Heart left ventricle (tissue), 16 donors: ENCODE measurements around the gene LY6G5B. TPM values are rescaled to one million over a fixed set of nuclear protein-coding genes. Genes with fewer than 3 reads are reported as not detected.
A peak's percentile ranks its signal among the peaks of the same experiment; 100 is the strongest.

Experiments
- ATAC-seq, 4 donors: fragments of 200-7000 bp; cut with Tn5 transposase; one replicate each; pipeline ENCODE4 v1.9.1; 2020 to 2022; ENCODE audit warnings: moderate library complexity in 4 of 4, mild to moderate bottlenecking in 3 of 4, moderate number of reproducible peaks in 1 of 4
- DNase-seq, 5 donors: peaks; one replicate each; pipeline ENCODE4 v3.0.0-alpha.2; 2020
- H3K27ac ChIP-seq, 12 donors: fragments of 200-600 bp; sonication (generic) in 4 of 12; one replicate each; pipeline versions ENCODE4 v1.5.0 to v1.8.0; 2016 to 2022; ENCODE audit warnings: mild to moderate bottlenecking in 2 of 12
- H3K27me3 ChIP-seq, 9 donors: fragments of 200-600 bp; sonication (generic) in 2 of 9; one replicate each; pipeline versions ENCODE4 v1.5.1 to v1.8.0; 2016 to 2022; ENCODE audit warnings: mild to moderate bottlenecking in 3 of 9
- H3K36me3 ChIP-seq, 9 donors: fragments of 200-600 bp; sonication (generic) in 2 of 9; one replicate each; pipeline versions ENCODE4 v1.5.0 to v1.8.0; 2018 to 2022; ENCODE audit warnings: mild to moderate bottlenecking in 2 of 9
- H3K4me1 ChIP-seq, 12 donors: fragments of 200-600 bp; sonication (generic) in 4 of 12; one replicate each; pipeline versions ENCODE4 v1.5.0 to v1.8.0; 2016 to 2022; ENCODE audit warnings: mild to moderate bottlenecking in 3 of 12
- H3K4me3 ChIP-seq, 12 donors: fragments of 200-600 bp; sonication (generic) in 4 of 12; one replicate each; pipeline versions ENCODE4 v1.5.0 to v1.8.0; 2017 to 2022; ENCODE audit warnings: mild to moderate bottlenecking in 9 of 12, moderate library complexity in 4 of 12
- H3K9me3 ChIP-seq, 12 donors: fragments of 200-600 bp; sonication (generic) in 4 of 12; one replicate each; pipeline versions ENCODE4 v1.5.0 to v1.8.0; 2016 to 2022; ENCODE audit warnings: mild to moderate bottlenecking in 1 of 12
- POLR2A ChIP-seq, 2 donors: fragments of 450-650 bp; IDR thresholded peaks; one replicate each; pipeline ENCODE4 v1.6.1; 2017; ENCODE audit warnings: antibody characterized with exemption in 2 of 2, mild to moderate bottlenecking in 2 of 2, moderate library complexity in 2 of 2
- WGBS, 4 donors: extraction: QIAGEN DNeasy Blood & Tissue Kit in 2 of 4; methylation state at CpG; one replicate each; pipeline versions ENCODE4 v1.1.5 to v1.1.7; 2013 to 2018; 5-methylcytosine and 5-hydroxymethylcytosine counted together
- intact Hi-C, 10 donors: fragments of 100-400 bp; cut with DNase I; formaldehyde crosslinking; loops; one replicate each; pipeline versions ENCODE4 v1.11.1 to v1.14.2; 2022
- polyA plus RNA-seq, 2 donors: library from polyadenylated mRNA; stranded (reverse); fragments of 200-250 nt; gene quantifications; one replicate each; pipeline ENCODE4 v1.2.3, GENCODE V29; 2013
- total RNA-seq, 9 donors: library from RNA; depleted of rRNA in 2 of 9; stranded (reverse); fragments of >200 nt in 2 of 9; fragmentation: NEBNext Ultra II Directional in 3 of 9; extraction: Animal tissue kit (Norgen Biotek cat#: 25700) in 3 of 9; gene quantifications; one replicate each; pipeline versions ENCODE4 v1.1.0 to v1.2.4, GENCODE V29; 2016 to 2023
- TF ChIP-seq, protein P1 (sequence below), 12 donors: fragments of 200-600 bp; sonication (generic) in 4 of 12; IDR thresholded peaks; one replicate each; pipeline versions ENCODE4 v1.5.0 to v1.8.0; 2018 to 2022; ENCODE audit warnings: antibody characterized with exemption in 12 of 12, mild to moderate bottlenecking in 5 of 12
- donor health status: ischemic (EF 13 %, LVEDD 7.1; RV severe dilation, severe dysfunction).
- donor health status: healthy with polysubstance abuse.
- donor health status: DM: no; HTN: yes; CAD: no.
- donor health status: DM: no; HTN: no; CAD: no.
- donor health status: ischemic (EF 25% LVEDD 6.9; RV normal size, moderate dysfunction).
- donor health status: ischemic (EF 25% LVEDD 5.7; RV mildly dilated, moderate dysfunction).
- donor health status: healthy.
- donor health status: DM: yes; HTN: yes; CAD: no.
- donor health status: ischemic (EF 35%, LVEDD 5.7; RV mildly dilated, moderate dysfunction).
- donor health status: nonischemic (EF 11% LVEDD 7.7; RV severe dilation, severe dysfunction).
- donor health status: DM: yes; HTN: yes; CAD: no.
- donor health status: PGD.
- donor health status: ischemic (EF 29% LVEDD 5.4; RV normal size, mild dysfunction).
- donor health status: nonischemic (EF 23%, LVEDD 6.1; RV moderate dilation, normal function).

LY6G5B gene
- total and polyA plus RNA-seq, 11 donors = 1.4 to 12.0 (median 4.6) TPM

DNA sequence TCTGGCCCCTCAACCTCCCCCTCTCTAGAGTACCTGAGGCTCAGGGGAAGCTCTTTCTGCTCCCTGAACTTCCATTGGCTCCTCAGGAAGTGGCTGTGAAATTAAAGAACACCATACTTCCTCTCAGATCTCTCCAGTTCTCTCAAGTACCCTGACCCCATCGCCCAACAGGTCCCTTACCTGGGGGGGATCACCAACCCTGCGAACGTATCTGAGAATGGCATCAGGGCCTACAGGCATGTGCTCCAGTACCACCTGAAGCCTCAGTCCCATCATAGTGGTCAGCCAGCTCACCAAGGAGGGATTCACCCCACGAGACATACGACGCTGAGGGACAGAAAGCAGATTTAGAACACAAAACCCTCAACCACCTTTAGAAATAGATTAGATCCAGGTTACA, 29.2 kb upstream of the LY6G5B start:
- 95 to 99% (median 98%) methylated on average over 6 of the region's 6 CpGs for WGBS, 4 donors
- Histone ChIP-seq H3K9me3 (no peaks in the 10 kb centered on the region), H3K36me3 (peaks cover 4 to 100% (median 100%) of the 10 kb centered on the region in 9 donors), H3K27me3 (no peaks in the 10 kb centered on the region), H3K27ac (no peak overlapping the region), H3K4me1 (no peaks in the 10 kb centered on the region), H3K4me3 (no peak overlapping the region)
- DNase-seq (no peak), ATAC-seq (no peak)
- no peak for TF ChIP-seq POLR2A (IDR thresholded peaks at IDR 0.05)
- TF ChIP-seq, protein P1, sequence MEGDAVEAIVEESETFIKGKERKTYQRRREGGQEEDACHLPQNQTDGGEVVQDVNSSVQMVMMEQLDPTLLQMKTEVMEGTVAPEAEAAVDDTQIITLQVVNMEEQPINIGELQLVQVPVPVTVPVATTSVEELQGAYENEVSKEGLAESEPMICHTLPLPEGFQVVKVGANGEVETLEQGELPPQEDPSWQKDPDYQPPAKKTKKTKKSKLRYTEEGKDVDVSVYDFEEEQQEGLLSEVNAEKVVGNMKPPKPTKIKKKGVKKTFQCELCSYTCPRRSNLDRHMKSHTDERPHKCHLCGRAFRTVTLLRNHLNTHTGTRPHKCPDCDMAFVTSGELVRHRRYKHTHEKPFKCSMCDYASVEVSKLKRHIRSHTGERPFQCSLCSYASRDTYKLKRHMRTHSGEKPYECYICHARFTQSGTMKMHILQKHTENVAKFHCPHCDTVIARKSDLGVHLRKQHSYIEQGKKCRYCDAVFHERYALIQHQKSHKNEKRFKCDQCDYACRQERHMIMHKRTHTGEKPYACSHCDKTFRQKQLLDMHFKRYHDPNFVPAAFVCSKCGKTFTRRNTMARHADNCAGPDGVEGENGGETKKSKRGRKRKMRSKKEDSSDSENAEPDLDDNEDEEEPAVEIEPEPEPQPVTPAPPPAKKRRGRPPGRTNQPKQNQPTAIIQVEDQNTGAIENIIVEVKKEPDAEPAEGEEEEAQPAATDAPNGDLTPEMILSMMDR (IDR thresholded peaks at IDR 0.05) = no peak
- intact Hi-C loops = no loop called here

DNA sequence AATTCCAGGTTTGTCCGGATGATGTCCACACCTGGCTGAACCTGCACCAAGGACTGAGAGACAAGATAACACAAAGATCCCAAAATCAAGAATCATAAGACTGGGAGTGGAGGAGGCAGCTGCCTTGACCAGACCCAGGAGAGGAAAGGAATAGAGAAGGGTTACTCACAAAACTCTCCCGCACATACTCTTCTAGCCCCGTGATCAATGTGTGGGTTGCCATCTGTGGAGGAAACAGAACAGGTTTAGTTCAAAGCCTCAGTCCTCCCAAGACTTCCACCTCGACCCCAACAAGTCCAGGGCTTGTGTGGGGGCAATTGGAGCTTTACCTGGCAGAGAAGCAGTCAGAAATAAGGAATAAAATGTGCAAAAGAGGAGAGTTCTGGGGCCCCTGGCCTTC, 28.4 kb upstream of the LY6G5B start:
- DNase-seq (no peak), ATAC-seq (no peak)
- no peak overlapping the region for H3K4me3 ChIP-seq
- H3K4me1 ChIP-seq = no peaks in the 10 kb centered on the region
- H3K9me3 ChIP-seq = no peaks in the 10 kb centered on the region
- 93 to 95% (median 94%) methylated on average over 4 of the region's 4 CpGs for WGBS, 4 donors
- no peak overlapping the region for H3K27ac ChIP-seq
- no peak for TF ChIP-seq POLR2A (IDR thresholded peaks at IDR 0.05)
- TF ChIP-seq, protein P1 (IDR thresholded peaks at IDR 0.05) = no peak
- intact Hi-C loops = no loop called here
- H3K36me3 ChIP-seq = peaks cover 4 to 100% (median 100%) of the 10 kb centered on the region in 9 donors
- no peaks in the 10 kb centered on the region for H3K27me3 ChIP-seq

DNA sequence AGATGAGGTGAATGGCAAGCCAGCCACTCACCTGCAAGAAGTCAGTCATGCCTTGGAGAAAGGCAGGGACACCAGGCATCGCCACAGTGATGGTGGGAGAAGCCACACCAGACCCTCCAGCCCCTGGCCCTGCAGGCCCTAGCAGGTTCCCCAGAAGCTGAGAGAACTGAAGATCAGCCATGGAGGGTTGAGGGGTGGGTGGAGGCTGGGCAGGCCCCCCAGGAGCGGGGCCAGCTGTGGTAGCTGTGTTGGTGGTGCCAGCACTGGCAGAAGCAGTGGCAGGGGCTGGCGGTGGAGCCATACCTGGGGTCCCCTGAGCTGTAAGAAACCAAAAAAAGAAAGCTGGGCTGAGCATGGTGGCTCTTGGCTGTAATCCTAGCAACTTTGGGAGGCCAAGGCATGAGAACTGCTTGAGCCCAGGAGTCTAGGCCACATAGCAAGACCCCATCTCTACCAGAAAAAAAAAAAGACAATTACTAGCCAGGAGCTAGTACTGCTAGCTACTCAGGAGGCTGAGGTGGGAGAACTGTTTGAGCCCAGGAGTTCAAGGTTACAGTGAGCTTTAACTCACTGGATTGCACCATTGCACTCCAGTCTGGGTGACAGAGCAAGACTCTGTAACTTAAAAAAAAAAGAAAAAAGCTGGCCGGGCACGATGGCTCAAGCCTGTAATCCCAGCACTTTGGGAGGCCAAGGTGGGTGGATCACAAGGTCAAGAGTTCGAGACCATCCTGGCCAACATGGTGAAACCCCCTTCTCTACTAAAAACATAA, 26.8 kb upstream of the LY6G5B start:
- Histone ChIP-seq H3K27ac (peak overlapping the region in 1 of 12 donors; percentile 2), H3K36me3 (peaks cover 4 to 100% (median 100%) of the 10 kb centered on the region in 9 donors), H3K9me3 (no peaks in the 10 kb centered on the region), H3K27me3 (no peaks in the 10 kb centered on the region), H3K4me3 (no peak overlapping the region), H3K4me1 (no peaks in the 10 kb centered on the region)
- intact Hi-C loops = loop anchor here in 1 of 10 donors (2.0 kb wide), 1 partner anchor 16 kb away; no protein-coding TSS in a partner anchor
- no peak for TF ChIP-seq POLR2A (IDR thresholded peaks at IDR 0.05)
- TF ChIP-seq, protein P1 (IDR thresholded peaks at IDR 0.05) = no peak
- WGBS, 4 donors = 89 to 94% (median 91%) methylated on average over 6 of the region's 6 CpGs
- DNase-seq (no peak), ATAC-seq (no peak)

DNA sequence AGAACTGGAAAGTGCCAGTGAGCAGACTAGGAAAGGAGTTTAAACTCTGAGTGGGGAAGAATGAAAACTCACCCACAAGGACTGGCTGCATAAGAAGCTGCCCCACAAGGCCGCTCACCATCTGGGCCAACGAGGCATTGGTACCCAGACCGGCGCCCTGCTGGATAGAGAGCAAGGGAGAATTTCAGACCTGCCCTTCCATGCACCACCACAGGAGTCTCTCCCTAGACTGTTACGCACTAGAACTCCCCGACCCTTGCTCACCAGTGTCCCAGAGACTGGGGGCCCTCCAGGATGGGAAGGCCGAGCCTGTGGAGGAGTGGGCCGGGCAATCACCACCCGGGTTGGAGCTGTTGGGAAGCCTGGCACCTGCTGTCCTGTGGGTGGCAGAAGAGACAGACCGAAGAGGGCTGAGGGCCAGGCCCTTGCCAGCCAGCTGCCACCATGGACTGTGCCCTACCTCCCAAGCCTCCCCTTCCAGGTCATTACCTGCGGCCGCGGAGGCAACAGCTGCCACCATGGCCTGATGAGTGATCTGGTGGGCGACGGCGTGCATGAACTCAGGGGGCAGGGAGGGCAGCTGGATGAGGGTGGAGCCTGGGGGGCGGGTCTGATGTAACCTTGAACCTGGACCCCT, 25.8 kb upstream of the LY6G5B start:
- Histone ChIP-seq H3K9me3 (no peaks in the 10 kb centered on the region), H3K4me1 (no peaks in the 10 kb centered on the region), H3K36me3 (peaks cover 4 to 100% (median 100%) of the 10 kb centered on the region in 9 donors), H3K4me3 (no peak overlapping the region), H3K27ac (no peak overlapping the region), H3K27me3 (no peaks in the 10 kb centered on the region)
- intact Hi-C loops = loop anchor here in 1 of 10 donors (2.0 kb wide), 1 partner anchor 17 kb away; no protein-coding TSS in a partner anchor
- no peak for DNase-seq
- no peak for TF ChIP-seq POLR2A (IDR thresholded peaks at IDR 0.05)
- TF ChIP-seq, protein P1 (IDR thresholded peaks at IDR 0.05) = no peak
- WGBS, 4 donors = 88 to 93% (median 91%) methylated on average over 16 to 17 of the region's 17 CpGs
- peak in 1 of 4 donors; percentile 4 for ATAC-seq
